Measurements from ENCODE around the gene HCFC2. TPM values are rescaled to one million over a fixed set of nuclear protein-coding genes. Genes with fewer than 3 reads are reported as not detected.
"Not testable (repeated sequence)": the region's sequence is repeated elsewhere in the genome, so short reads cannot be mapped to it uniquely, and the experiment has no call there.

HCFC2 gene
- total RNA-seq, 1 experiment from 2014 or later = 9.4 TPM

DNA sequence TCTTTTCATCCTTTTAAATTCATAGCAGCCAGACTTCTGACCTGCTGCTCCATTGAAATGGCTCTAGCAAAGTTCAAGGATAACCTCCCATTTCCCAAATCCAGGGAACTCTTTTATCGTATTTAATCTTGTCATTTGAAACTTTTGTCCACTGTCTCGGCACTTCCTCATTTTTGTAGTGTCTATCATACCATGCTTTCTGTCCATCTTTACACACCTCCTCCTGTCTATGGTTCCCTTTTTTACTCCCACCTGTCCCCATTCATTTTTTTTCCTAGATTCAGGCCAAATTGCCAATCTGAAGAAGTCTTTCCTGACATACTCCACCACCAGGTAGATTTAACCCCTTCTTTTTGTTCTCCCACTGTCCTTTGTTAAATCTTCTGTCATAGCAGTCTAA, 42.6 kb downstream of the HCFC2 start:
- CTCF ChIA-PET = no interaction called here
- Mint-ChIP-seq H3K4me3 (ENCODE audit: low read depth, unreplicated experiment) (no peak overlapping the region), H3K36me3 (ENCODE audit: insufficient read depth, unreplicated experiment) (no peaks in the 10 kb centered on the region)

DNA sequence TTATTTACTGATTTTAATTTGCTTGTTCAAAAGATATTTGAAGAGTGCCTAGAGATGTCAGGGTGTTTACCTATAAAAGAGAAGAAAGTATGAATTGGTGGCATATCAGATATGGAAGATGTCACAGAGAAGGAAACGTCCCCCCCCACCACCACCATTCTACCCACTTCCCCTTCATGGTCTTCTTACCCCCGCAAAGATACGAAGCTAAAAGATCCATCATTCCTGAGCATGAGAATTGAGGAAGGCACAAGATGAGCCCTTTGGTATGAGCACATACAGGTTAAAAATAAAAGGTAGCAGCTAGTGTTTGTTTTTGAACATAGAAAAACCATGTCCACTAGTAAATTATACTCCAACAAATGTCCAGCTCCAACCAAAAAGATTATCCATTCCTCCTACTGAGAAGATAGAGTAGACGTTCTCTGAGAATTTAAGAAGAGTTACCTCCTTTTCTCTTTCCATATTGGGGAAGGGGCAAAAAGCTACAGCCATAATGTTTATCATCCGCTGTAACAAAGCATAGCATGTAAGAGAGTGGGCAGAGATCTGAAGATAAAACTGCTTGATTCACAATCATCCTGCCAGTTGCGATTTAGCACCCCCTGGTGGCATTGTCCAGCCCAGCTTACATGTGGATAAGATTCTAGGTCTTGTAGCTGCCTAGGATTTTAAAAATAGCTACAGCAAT, 44.6 kb downstream of the HCFC2 start:
- Mint-ChIP-seq H3K4me3 (ENCODE audit: low read depth, unreplicated experiment) (no peak overlapping the region), H3K4me1 (ENCODE audit: low read depth, unreplicated experiment) (no peaks in the 10 kb centered on the region), H3K27ac (ENCODE audit: unreplicated experiment) (no peak overlapping the region), H3K27me3 (ENCODE audit: unreplicated experiment) (no peaks in the 10 kb centered on the region), H3K9me3 (ENCODE audit: low read depth, unreplicated experiment) (no peaks in the 10 kb centered on the region), H3K36me3 (ENCODE audit: insufficient read depth, unreplicated experiment) (no peaks in the 10 kb centered on the region)
- peak; percentile 91 for DNase-seq
- no TSS peak for BruUV-seq (replicated peaks)
- intact Hi-C loops (cut with micrococcal nuclease; ENCODE audit: unreplicated experiment) = loop anchor here (1.0 to 10.0 kb wide), 7 partner anchors 52 to 532 kb away; partner anchors contain the start of gene TDG
- TF ChIP-seq, protein P1, sequence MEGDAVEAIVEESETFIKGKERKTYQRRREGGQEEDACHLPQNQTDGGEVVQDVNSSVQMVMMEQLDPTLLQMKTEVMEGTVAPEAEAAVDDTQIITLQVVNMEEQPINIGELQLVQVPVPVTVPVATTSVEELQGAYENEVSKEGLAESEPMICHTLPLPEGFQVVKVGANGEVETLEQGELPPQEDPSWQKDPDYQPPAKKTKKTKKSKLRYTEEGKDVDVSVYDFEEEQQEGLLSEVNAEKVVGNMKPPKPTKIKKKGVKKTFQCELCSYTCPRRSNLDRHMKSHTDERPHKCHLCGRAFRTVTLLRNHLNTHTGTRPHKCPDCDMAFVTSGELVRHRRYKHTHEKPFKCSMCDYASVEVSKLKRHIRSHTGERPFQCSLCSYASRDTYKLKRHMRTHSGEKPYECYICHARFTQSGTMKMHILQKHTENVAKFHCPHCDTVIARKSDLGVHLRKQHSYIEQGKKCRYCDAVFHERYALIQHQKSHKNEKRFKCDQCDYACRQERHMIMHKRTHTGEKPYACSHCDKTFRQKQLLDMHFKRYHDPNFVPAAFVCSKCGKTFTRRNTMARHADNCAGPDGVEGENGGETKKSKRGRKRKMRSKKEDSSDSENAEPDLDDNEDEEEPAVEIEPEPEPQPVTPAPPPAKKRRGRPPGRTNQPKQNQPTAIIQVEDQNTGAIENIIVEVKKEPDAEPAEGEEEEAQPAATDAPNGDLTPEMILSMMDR (IDR thresholded peaks at IDR 0.05; ENCODE audit: unreplicated experiment) = peak; percentile 69
- CTCF ChIA-PET = interaction anchor here (0.6 to 2.5 kb wide), 13 partner anchors 8 to 226 kb away, joined by 3 to 19 read pairs (median 4); partner anchors contain the start of genes HCFC2, HSP90B1 and TDG

More for the DNA sequence above, 42.6 kb downstream of the HCFC2 start:
- BruUV-seq (replicated peaks) = no TSS peak
- H3K9me3 Mint-ChIP-seq (ENCODE audit: low read depth, unreplicated experiment) = no peaks in the 10 kb centered on the region
- no peaks in the 10 kb centered on the region for H3K27me3 Mint-ChIP-seq (ENCODE audit: unreplicated experiment)
- no peaks in the 10 kb centered on the region for H3K4me1 Mint-ChIP-seq (ENCODE audit: low read depth, unreplicated experiment)
- intact Hi-C loops (cut with micrococcal nuclease; ENCODE audit: unreplicated experiment) = loop anchor here (5.0 to 10.0 kb wide), 3 partner anchors 140 to 530 kb away; partner anchors contain the start of gene TDG
- TF ChIP-seq, protein P1 (IDR thresholded peaks at IDR 0.05; ENCODE audit: unreplicated experiment) = no peak
- H3K27ac Mint-ChIP-seq (ENCODE audit: unreplicated experiment) = no peak overlapping the region
- DNase-seq = no peak

DNA sequence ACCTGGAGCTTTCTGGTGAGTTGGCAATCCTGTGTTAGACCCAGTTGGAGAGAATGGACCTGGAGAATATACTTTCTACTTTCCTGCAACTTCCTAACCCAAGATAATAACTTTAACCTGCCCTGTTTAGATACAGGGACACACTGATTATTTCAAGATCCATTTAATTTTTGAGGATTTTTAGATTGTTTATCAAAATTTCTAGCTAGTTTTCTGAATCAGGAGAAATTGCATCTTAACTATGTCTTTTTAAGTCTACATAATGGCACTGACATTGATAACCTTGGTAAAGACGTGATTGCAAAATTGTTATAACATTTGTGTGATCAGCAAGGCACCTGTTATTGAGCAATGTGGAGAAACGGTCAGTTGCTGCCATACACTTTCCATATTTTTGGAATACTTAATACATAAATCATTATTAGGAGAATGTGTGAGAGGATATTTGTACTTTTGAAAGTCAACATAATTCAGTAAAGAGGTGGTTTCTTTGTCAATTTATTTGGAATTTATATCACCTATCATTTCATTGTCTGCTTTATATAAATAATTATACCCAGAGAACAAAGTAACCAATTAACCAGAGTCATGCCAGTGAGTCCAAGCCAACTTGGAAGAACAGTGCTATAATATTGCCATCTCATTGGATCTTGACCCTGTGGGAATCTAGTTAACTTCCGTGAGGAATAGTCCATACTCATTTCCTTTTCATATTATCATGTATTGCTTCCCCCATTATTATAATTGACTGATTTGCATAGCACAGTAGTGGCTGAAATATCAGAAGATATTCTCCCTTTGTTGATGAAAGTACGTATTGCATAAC, 45.3 kb downstream of the HCFC2 start:
- Mint-ChIP-seq H3K27me3 (ENCODE audit: unreplicated experiment) (no peaks in the 10 kb centered on the region), H3K27ac (ENCODE audit: unreplicated experiment) (no peak overlapping the region), H3K4me1 (ENCODE audit: low read depth, unreplicated experiment) (no peaks in the 10 kb centered on the region), H3K4me3 (ENCODE audit: low read depth, unreplicated experiment) (no peak overlapping the region), H3K36me3 (ENCODE audit: insufficient read depth, unreplicated experiment) (no peaks in the 10 kb centered on the region), H3K9me3 (ENCODE audit: low read depth, unreplicated experiment) (no peaks in the 10 kb centered on the region)
- no TSS peak for BruUV-seq (replicated peaks)
- CTCF ChIA-PET = interaction anchor here (0.6 to 2.5 kb wide), 12 partner anchors 9 to 227 kb away, joined by 3 to 19 read pairs (median 4); partner anchors contain the start of genes HCFC2, HSP90B1 and TDG
- TF ChIP-seq, protein P1 (IDR thresholded peaks at IDR 0.05; ENCODE audit: unreplicated experiment) = no peak
- DNase-seq = no peak
- intact Hi-C loops (cut with micrococcal nuclease; ENCODE audit: unreplicated experiment) = loop anchor here (1.0 to 10.0 kb wide), 7 partner anchors 52 to 532 kb away; partner anchors contain the start of gene TDG

DNA sequence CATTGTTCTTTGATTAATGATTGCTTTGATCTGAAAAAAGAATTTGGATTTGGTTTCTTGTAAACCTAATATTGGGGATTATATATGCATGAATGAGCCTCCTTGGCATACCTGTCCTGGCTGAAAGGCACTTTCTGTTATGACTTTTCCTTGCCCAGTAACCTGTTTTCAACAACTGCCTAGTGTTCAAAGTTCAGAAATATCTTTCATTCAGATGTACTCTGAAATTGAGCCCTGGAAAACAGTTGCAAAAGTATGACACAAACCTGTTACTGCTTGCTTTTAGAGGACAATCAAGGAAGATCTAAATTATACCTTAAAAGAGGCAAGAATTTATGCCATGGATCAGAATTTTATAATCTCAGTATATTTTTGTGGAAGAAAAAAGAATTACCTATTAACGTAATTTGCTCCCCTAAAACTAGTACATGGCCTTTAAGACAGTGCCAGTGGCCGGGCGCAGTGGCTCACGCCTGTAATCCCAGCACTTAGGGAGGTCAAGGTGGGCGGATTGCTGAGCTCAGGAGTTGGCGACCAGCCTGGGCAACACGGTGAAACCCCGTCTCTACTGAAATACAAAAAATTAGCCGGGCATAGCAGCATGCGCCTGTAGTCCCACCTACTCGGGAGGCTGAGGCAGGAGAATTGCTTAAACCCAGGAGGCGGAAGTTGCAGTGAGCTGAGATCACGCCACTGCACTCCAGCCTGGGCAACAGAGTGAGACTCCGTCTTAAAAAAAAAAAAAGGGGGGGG, 50.7 kb downstream of the HCFC2 start:
- H3K36me3 Mint-ChIP-seq (ENCODE audit: insufficient read depth, unreplicated experiment); H3K27ac Mint-ChIP-seq (ENCODE audit: unreplicated experiment); DNase-seq; H3K9me3 Mint-ChIP-seq (ENCODE audit: low read depth, unreplicated experiment); H3K27me3 Mint-ChIP-seq (ENCODE audit: unreplicated experiment); H3K4me3 Mint-ChIP-seq (ENCODE audit: low read depth, unreplicated experiment); H3K4me1 Mint-ChIP-seq (ENCODE audit: low read depth, unreplicated experiment); intact Hi-C loops (cut with micrococcal nuclease; ENCODE audit: unreplicated experiment); BruUV-seq (replicated peaks): not testable (repeated sequence)
- CTCF ChIA-PET = interaction anchor here (0.7 kb wide), 1 partner anchor 37 kb away, joined by 4 read pairs; no protein-coding TSS in a partner anchor

All from Calu3 (cell line).